ENCODE measurements around the gene HTRA2.

Gene HTRA2

DNA sequence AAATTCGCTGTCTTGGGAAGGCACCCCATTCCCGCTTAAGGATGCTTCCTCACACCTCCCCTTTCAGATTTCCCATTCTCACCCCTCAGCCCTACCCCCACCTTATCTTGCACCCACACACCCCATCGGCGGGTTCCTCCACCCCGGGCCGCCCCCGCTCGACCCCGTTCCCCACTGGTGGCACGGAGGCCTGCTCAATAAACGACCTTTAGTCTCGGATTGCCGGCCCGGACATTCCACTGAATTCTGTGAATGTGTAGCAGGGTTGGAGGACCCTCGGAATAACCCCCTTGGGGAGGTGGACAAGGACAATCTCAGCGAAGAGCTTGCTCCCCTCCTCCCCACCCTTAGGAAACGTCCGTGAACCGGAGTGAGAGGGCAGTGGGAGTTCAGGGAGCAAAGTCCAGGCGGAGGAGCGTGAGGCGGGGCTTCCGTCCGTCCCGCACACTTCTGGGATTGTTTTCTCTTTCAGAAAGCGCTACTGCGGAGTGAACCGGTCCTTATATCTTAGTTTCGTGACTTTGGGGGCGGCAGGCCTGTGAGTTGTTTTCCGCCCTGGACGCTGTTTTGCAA, 27.5 kb upstream of the HTRA2 start:
- DNase-seq (ENCODE audit: insufficient read length, low spot score) (no peak), FAIRE-seq (no peak)
- TF ChIP-seq, protein P1, sequence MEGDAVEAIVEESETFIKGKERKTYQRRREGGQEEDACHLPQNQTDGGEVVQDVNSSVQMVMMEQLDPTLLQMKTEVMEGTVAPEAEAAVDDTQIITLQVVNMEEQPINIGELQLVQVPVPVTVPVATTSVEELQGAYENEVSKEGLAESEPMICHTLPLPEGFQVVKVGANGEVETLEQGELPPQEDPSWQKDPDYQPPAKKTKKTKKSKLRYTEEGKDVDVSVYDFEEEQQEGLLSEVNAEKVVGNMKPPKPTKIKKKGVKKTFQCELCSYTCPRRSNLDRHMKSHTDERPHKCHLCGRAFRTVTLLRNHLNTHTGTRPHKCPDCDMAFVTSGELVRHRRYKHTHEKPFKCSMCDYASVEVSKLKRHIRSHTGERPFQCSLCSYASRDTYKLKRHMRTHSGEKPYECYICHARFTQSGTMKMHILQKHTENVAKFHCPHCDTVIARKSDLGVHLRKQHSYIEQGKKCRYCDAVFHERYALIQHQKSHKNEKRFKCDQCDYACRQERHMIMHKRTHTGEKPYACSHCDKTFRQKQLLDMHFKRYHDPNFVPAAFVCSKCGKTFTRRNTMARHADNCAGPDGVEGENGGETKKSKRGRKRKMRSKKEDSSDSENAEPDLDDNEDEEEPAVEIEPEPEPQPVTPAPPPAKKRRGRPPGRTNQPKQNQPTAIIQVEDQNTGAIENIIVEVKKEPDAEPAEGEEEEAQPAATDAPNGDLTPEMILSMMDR (IDR thresholded peaks at IDR 0.05; ENCODE audit: insufficient read depth, missing control alignments), result no peak

DNA sequence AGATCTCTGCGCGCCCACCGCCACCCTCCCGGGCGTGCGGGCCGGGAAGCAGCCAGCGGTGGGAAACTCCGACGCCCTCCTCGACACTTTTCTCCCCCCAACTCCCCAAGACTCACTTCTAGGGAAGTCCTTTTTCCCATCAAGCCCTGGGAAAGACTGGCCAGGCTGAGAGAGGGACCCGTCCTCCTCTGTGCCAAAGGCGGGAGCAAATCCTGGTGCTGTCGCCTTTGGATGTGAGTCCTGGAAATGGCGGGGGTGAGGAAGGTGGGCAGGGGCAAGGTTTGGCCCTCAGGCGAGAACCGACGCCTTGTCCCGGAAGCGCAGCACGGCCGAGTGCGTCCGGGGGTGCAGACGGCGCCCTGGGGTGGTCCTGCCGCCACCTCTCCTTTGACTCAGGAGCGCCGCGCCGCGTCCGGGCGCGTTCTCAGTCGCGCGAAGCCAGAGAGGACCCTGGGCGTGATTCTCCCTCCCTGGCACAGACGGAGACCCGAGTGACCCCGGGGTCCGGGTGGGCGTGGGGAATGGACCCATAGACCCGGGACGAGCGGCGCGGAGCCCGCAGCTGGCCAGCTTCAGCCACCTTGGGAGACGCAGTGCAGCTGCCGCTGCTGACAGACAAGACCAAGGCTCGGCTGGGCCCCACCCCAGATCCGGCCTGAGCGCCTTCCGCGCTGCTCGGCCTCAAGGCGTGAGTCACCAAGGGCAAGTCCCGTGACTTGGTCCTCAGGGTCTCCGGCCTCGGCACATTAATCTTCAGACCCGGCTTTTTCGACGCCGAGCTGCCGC, 26.8 kb upstream of the HTRA2 start:
- TF ChIP-seq, protein P1 (IDR thresholded peaks at IDR 0.05; ENCODE audit: insufficient read depth, missing control alignments), result peak; percentile 37
- no peak for FAIRE-seq
- DNase-seq (ENCODE audit: insufficient read length, low spot score), result no peak

DNA sequence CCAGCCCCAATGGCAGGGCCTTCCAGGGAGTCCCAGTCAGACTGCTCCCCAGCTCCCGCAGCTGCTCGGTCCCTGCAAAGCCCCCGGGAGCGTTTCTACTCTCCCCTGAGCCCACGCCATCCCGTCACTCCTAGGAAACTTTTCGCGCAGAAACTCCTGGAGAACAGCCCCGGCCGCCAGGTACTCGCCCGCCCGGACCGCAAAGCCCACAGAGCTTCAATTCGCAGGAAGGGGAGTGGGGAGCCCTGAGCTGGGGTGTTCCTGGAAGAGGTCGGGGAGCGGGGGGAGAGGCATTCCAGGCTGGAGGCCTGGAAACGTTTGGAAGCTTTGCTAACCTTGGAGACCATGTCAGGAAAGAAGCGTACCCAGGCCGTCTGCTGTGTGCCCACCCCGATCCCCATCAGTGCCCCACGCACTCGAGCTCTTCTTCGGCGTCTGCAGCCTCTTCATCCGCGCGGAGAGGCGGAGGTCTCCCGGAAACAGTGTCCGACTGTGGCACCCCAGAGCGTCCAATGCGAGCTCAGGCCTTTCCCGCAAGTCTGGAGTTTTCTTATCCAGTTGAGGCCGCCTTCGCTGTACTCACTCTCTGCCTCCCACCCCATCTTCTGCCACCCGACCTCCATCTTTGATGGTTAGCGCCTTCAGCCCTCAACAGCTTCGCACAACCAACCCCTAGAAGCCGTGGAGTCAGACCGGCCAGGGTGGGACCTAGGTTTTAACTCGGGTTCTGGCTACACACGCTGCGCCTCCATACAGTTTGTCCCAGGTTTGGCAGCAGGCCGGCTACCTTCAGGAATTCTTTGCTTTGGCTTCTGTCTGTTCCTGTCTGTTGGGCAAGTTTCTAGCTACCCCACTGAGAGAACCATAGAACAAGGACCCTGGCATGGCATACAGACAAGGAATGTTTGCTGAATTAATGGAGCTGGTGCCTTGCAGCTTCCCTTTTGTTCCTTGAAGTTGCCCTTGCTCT, 25.9 kb upstream of the HTRA2 start:
- DNase-seq (ENCODE audit: insufficient read length, low spot score) (no peak), FAIRE-seq (no peak)

DNA sequence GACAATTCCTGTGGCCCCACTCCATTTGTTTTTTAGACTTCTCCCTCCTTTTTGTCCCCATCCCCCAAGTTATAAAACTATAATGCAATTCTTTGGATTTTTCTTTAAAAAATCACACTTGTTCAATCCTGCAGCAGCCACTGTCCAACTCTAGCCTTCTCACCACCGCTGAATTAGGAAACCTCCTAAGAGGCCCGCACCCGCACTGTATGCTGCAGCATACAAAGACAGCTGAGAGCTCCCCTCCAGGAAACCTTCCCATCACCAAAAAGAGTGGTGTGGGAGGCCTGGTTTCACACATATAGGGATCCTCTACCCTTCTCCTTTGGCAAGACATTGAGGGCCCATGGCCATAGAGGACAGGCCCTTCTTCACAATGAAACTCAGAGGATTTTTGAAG, 25.1 kb upstream of the HTRA2 start:
- FAIRE-seq (no peak), DNase-seq (ENCODE audit: insufficient read length, low spot score) (no peak)
- TF ChIP-seq, protein P1 (IDR thresholded peaks at IDR 0.05; ENCODE audit: insufficient read depth, missing control alignments), result no peak

More for the DNA sequence above, 25.9 kb upstream of the HTRA2 start:
- TF ChIP-seq, protein P1 (IDR thresholded peaks at IDR 0.05; ENCODE audit: insufficient read depth, missing control alignments), result no peak

DNA sequence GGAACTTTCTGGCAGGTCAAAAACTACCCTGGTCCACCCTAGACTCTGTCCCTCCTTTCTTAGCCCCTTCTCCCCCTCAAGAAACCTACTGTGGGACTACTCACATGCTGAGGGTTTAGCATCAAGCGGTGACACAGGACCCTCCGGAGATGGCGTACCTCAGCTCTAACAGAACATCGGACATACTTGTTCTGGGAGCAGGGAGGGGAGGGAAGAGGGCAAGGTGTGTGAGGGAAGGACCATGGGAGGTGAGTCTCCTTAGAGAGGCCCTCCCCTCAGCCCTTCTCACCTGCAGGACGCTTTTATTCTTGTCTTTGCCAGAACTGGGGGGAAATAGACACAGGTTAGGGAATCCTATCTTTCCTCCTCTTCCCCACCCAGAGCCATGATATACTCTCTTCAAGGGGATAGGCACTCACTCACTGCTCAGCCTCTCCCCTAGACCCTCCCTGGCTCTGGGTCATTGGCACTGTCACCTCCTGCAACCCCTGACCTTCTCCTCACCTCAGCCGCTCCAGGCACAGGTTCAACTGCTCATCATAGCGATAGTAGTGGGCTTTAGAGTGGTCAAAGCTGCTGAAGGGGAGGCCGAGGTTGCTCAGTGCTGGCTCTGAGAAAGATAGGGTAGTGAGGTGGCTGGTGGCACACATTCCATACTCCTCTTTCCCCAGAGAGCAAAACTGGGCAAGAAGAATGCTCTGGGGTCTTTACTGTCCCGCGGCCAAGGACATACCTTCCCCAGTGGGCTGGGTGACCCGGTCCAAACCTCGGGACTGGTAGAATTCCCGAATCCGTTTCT, 24.1 kb upstream of the HTRA2 start:
- DNase-seq (ENCODE audit: insufficient read length, low spot score), result no peak
- TF ChIP-seq, protein P1 (IDR thresholded peaks at IDR 0.05; ENCODE audit: insufficient read depth, missing control alignments), result no peak
- FAIRE-seq, result no peak

DNA sequence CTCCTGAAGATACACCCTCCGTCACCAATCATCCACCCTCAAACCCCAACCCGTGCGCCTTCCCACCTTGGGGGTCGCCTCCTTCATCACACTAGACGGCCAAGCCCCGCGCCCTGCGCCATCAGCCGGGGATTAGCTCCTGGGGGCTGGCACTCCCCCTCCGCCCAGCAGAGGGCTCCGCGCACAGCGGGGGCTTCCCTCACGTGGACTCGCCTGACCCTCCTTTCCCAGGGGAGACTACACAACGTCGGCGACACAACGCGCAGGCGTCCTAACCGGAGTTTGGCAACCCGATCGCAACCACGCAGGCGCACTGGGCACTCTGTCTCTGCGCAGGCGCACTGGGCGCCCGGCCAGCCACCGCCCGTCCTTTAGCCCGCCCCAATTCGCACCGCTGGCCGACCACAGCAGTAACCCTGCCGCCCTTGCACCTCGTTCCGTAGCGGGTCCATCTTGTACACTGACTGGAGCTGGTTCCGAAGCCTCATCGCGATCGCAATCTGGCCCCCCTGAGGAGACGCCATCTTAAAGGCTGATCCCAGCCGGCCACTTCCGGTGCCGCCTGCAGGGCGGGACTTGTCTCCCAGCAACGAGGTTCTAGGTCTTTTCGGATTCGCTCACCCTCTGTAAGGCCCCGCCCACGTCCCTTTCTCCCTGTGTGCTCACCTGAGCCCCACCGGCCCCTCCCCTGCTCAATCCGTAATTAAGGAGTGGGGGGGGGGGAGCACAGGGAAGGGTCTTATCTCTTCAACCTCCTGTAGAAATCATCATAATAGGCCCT, 22.4 kb upstream of the HTRA2 start, which contains the start of gene PCGF1:
TSS of gene PCGF1 (minus strand) at position 551 of the 781 bp plus-strand sequence. CDS start at position 524, 27 bp downstream.
- DNase-seq (ENCODE audit: insufficient read length, low spot score) (peak; percentile 93), FAIRE-seq (no peak)
- TF ChIP-seq, protein P1 (IDR thresholded peaks at IDR 0.05; ENCODE audit: insufficient read depth, missing control alignments), result peak; percentile 58
